ENCODE results near the gene PTPRA. TPM values are rescaled to one million over a fixed set of nuclear protein-coding genes. Genes with fewer than 3 reads are reported as not detected.

Gene PTPRA
- total RNA-seq, 4 donors from 2014 or later = 50.7 to 96.7 (median 64.1) TPM

DNA sequence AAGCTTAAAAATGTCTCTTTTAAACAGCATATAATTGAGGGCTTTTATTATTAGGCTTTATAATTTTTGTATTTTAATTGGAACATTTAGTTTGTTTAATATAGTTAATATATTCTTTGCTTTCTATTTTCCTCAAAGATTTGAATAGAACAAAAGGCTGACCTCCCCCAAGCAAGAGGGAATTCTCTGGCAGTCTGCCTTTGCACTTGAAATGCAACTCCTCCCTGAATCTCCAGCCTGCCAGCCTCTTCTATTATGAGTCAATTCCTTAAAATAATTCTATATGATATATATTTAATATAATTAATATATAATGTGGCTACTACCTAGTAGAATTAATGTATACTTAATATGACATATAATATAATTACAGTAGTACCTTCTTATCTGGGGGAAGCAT lies 69.2 kb downstream of the PTPRA start:
- no peak overlapping the region for H3K4me3 ChIP-seq (ENCODE audit: low read depth, poor library complexity, severe bottlenecking)
- no peak for DNase-seq (ENCODE audit: low spot score in 2 of 2)
- intact Hi-C loops (cut with DNase I; ENCODE audit: low total_unique reads) = no loop called here
- TF ChIP-seq, protein P1, sequence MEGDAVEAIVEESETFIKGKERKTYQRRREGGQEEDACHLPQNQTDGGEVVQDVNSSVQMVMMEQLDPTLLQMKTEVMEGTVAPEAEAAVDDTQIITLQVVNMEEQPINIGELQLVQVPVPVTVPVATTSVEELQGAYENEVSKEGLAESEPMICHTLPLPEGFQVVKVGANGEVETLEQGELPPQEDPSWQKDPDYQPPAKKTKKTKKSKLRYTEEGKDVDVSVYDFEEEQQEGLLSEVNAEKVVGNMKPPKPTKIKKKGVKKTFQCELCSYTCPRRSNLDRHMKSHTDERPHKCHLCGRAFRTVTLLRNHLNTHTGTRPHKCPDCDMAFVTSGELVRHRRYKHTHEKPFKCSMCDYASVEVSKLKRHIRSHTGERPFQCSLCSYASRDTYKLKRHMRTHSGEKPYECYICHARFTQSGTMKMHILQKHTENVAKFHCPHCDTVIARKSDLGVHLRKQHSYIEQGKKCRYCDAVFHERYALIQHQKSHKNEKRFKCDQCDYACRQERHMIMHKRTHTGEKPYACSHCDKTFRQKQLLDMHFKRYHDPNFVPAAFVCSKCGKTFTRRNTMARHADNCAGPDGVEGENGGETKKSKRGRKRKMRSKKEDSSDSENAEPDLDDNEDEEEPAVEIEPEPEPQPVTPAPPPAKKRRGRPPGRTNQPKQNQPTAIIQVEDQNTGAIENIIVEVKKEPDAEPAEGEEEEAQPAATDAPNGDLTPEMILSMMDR (IDR thresholded peaks at IDR 0.05) = no peak
- no peak for TF ChIP-seq POLR2A (IDR thresholded peaks at IDR 0.05)

- no peak overlapping the region for H3K4me3 ChIP-seq (ENCODE audit: low read depth, poor library complexity, severe bottlenecking)
- intact Hi-C loops (cut with DNase I; ENCODE audit: low total_unique reads) = no loop called here
- no peak for DNase-seq (ENCODE audit: low spot score in 2 of 2)
- TF ChIP-seq, protein P1 (IDR thresholded peaks at IDR 0.05) = no peak
- TF ChIP-seq POLR2A (IDR thresholded peaks at IDR 0.05) = no peak
- 77 to 78% methylated on average over 5 of the region's 5 CpGs for WGBS, 2 donors
Observed at GRCh38 chr20:2946988-2947961, 74.0 kb downstream of the PTPRA start.

DNA sequence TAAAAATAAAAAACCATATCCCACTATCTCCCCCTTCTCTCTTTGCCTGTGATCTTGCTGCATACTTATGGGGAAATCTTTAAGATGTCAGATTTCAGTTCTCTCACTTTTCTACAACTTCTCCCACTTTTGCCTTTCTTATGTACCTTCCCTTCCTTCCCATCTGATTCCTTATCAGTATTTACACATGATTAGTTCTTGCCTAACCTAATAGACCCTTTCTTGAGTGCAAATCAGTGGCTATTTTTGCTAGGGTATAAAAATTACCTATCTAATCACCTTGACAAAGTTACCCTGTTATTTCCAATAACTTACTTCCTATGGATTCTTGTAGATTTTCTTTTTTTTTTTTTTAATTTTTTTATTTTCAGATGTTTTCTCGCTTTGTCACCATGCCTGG lies 75.7 kb downstream of the PTPRA start:
- H3K4me3 ChIP-seq (ENCODE audit: low read depth, poor library complexity, severe bottlenecking) = no peak overlapping the region
- no peak for TF ChIP-seq POLR2A (IDR thresholded peaks at IDR 0.05)
- TF ChIP-seq, protein P1 (IDR thresholded peaks at IDR 0.05) = no peak
- intact Hi-C loops (cut with DNase I; ENCODE audit: low total_unique reads) = no loop called here
- 96 to 97% methylated on average over 1 of the region's 1 CpG for WGBS, 2 donors
- no peak for DNase-seq (ENCODE audit: low spot score in 2 of 2)

GRCh38 chr20:2952766-2953165 lies 79.5 kb downstream of the PTPRA start:
- H3K4me3 ChIP-seq (ENCODE audit: low read depth, poor library complexity, severe bottlenecking) = no peak overlapping the region
- no peak for DNase-seq (ENCODE audit: low spot score in 2 of 2)
- TF ChIP-seq POLR2A (IDR thresholded peaks at IDR 0.05) = no peak
- TF ChIP-seq, protein P1 (IDR thresholded peaks at IDR 0.05) = no peak
- 76 to 79% methylated on average over 1 of the region's 1 CpG for WGBS, 2 donors
- intact Hi-C loops (cut with DNase I; ENCODE audit: low total_unique reads) = no loop called here

GRCh38 chr20:2955257-2955970 lies 82.1 kb downstream of the PTPRA start:
- DNase-seq (ENCODE audit: low spot score in 2 of 2) = no peak
- no peak for TF ChIP-seq POLR2A (IDR thresholded peaks at IDR 0.05)
- TF ChIP-seq, protein P1 (IDR thresholded peaks at IDR 0.05) = no peak
- intact Hi-C loops (cut with DNase I; ENCODE audit: low total_unique reads) = no loop called here
- H3K4me3 ChIP-seq (ENCODE audit: low read depth, poor library complexity, severe bottlenecking) = no peak overlapping the region
